Measurements from ENCODE around the gene PRIMA1. TPM values are rescaled to one million over a fixed set of nuclear protein-coding genes. Genes with fewer than 3 reads are reported as not detected.

PRIMA1 gene
- total and polyA plus RNA-seq, 2 experiments from 2014 or later: 2.1 to 3.5 TPM

- H3K4me1 Mint-ChIP-seq: peaks cover 44% of the 10 kb centered on the region
- Histone ChIP-seq H3K27me3 (ENCODE audit: insufficient read depth) (no peaks in the 10 kb centered on the region), H3K4me2 (no peak overlapping the region), H3K79me2 (replicated peaks; ENCODE audit: insufficient read depth) (no peaks in the 10 kb centered on the region), H2AFZ (no peak overlapping the region), H3K4me3 (no peak overlapping the region), H3K27ac (ENCODE audit: low read depth) (no peak overlapping the region), H3F3A (replicated peaks; ENCODE audit: low read depth) (no peaks in the 10 kb centered on the region), H3K4me1 (ENCODE audit: insufficient read depth) (peaks cover 26% of the 10 kb centered on the region), H3K9me2 (ENCODE audit: insufficient read depth) (0 out of 2 replicates have a peak, but pooled peaks cover 2% of the 10 kb centered on the region), H4K20me1 (replicated peaks; ENCODE audit: insufficient read depth) (no peaks in the 10 kb centered on the region), H3K36me3 (ENCODE audit: insufficient read depth) (no peaks in the 10 kb centered on the region)
- TF ChIP-seq ETS1 (IDR thresholded peaks at IDR 0.05) (0 out of 2 replicates have a peak, but pooled peaks have one; percentile 61), ZNF114 (CRISPR knock-in tag; IDR thresholded peaks at IDR 0.05) (no peak)
- no peaks in the 10 kb centered on the region for H3K27me3 Mint-ChIP-seq (ENCODE audit: insufficient read depth, low read depth, poor library complexity)
- no peaks in the 10 kb centered on the region for H3K36me3 Mint-ChIP-seq (ENCODE audit: low read depth)
- H3K4me3 Mint-ChIP-seq: no peak overlapping the region
- H3K9me3 Mint-ChIP-seq: no peaks in the 10 kb centered on the region
- ATAC-seq (peak; percentile 67), DNase-seq (ENCODE audit: low spot score) (peak; percentile 79)
- peak overlapping the region; percentile 51; the same call in 1 of the 2 replicates for H3K27ac Mint-ChIP-seq
These were observed 105.1 kb downstream of the PRIMA1 start for GRCh38 chr14:93683226-93683625.

GRCh38 chr14:93682459-93682858 lies 105.8 kb downstream of the PRIMA1 start:
- Histone ChIP-seq H3K27ac (ENCODE audit: low read depth) (no peak overlapping the region), H3K36me3 (ENCODE audit: insufficient read depth) (no peaks in the 10 kb centered on the region), H3K9me2 (ENCODE audit: insufficient read depth) (0 out of 2 replicates have a peak, but pooled peaks cover 9% of the 10 kb centered on the region), H4K20me1 (replicated peaks; ENCODE audit: insufficient read depth) (no peaks in the 10 kb centered on the region), H2AFZ (no peak overlapping the region), H3K4me3 (no peak overlapping the region), H3F3A (replicated peaks; ENCODE audit: low read depth) (no peaks in the 10 kb centered on the region), H3K4me1 (ENCODE audit: insufficient read depth) (peaks cover 25% of the 10 kb centered on the region), H3K4me2 (no peak overlapping the region), H3K79me2 (replicated peaks; ENCODE audit: insufficient read depth) (no peaks in the 10 kb centered on the region), H3K27me3 (ENCODE audit: insufficient read depth) (no peaks in the 10 kb centered on the region)
- H3K27ac Mint-ChIP-seq: no peak overlapping the region
- no peak overlapping the region for H3K4me3 Mint-ChIP-seq
- DNase-seq (ENCODE audit: low spot score): no peak
- no peaks in the 10 kb centered on the region for H3K36me3 Mint-ChIP-seq (ENCODE audit: low read depth)
- no peaks in the 10 kb centered on the region for H3K27me3 Mint-ChIP-seq (ENCODE audit: insufficient read depth, low read depth, poor library complexity)
- ATAC-seq: no peak
- H3K9me3 Mint-ChIP-seq: no peaks in the 10 kb centered on the region
- H3K4me1 Mint-ChIP-seq: peaks cover 41% of the 10 kb centered on the region
- TF ChIP-seq EZH2phosphoT487 (IDR thresholded peaks at IDR 0.05; ENCODE audit: unreplicated experiment): no peak
- no peak for TF ChIP-seq REST (IDR thresholded peaks at IDR 0.05; ENCODE audit: unreplicated experiment)
- TF ChIP-seq ETS1 (IDR thresholded peaks at IDR 0.05): no peak
- TF ChIP-seq ZNF114 (CRISPR knock-in tag; IDR thresholded peaks at IDR 0.05): no peak
- TF ChIP-seq JUNB (IDR thresholded peaks at IDR 0.05; ENCODE audit: unreplicated experiment): no peak
- no peak for TF ChIP-seq ZNF331 (CRISPR knock-in tag; IDR thresholded peaks at IDR 0.05; ENCODE audit: low read depth)
- TF ChIP-seq NANOG (IDR thresholded peaks at IDR 0.05; ENCODE audit: borderline replicate concordance): no peak
- no peak for TF ChIP-seq POLR2AphosphoS5 (IDR thresholded peaks at IDR 0.05; ENCODE audit: low read depth)
- no peak for TF ChIP-seq ZNF462 (CRISPR knock-in tag; IDR thresholded peaks at IDR 0.05)
- TF ChIP-seq EZH2 (IDR thresholded peaks at IDR 0.05; ENCODE audit: low read depth, unreplicated experiment): no peak

All from GM23338 (cell line).